ENCODE data around the gene SAMD9. TPM values are rescaled to one million over a fixed set of nuclear protein-coding genes. Genes with fewer than 3 reads are reported as not detected.

Gene SAMD9
- total RNA-seq, 4 donors from 2014 or later, result 2.7 to 5.0 (median 3.6) TPM

GRCh38 chr7:93148144-93148543 is 30.4 kb upstream of the SAMD9 start, which contains the start of gene SAMD9L:
SAMD9L (minus strand) TSS chr7:93148385; CDS start chr7:93135971, 12,414 bp downstream.
- TF ChIP-seq POLR2A (IDR thresholded peaks at IDR 0.05; ENCODE audit: low read depth), result no peak
- TF ChIP-seq, protein P1, sequence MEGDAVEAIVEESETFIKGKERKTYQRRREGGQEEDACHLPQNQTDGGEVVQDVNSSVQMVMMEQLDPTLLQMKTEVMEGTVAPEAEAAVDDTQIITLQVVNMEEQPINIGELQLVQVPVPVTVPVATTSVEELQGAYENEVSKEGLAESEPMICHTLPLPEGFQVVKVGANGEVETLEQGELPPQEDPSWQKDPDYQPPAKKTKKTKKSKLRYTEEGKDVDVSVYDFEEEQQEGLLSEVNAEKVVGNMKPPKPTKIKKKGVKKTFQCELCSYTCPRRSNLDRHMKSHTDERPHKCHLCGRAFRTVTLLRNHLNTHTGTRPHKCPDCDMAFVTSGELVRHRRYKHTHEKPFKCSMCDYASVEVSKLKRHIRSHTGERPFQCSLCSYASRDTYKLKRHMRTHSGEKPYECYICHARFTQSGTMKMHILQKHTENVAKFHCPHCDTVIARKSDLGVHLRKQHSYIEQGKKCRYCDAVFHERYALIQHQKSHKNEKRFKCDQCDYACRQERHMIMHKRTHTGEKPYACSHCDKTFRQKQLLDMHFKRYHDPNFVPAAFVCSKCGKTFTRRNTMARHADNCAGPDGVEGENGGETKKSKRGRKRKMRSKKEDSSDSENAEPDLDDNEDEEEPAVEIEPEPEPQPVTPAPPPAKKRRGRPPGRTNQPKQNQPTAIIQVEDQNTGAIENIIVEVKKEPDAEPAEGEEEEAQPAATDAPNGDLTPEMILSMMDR (IDR thresholded peaks at IDR 0.05), result no peak
- TF ChIP-seq EP300 (IDR thresholded peaks at IDR 0.05), result no peak
- TF ChIP-seq POLR2AphosphoS5 (IDR thresholded peaks at IDR 0.05), result no peak
- intact Hi-C loops (cut with DNase I), result no loop called here
- DNase-seq (ENCODE audit: extremely low spot score), result no peak
- Histone ChIP-seq H3K36me3 (peaks cover 6 to 16% (median 13%) of the 10 kb centered on the region in 4 donors), H3K4me3 (peak within 1 kb of the TSS; percentile 46 to 61 (median 50)), H3K27me3 (no peaks in the 10 kb centered on the region), H3K4me1 (peaks cover 3 to 24% (median 12%) of the 10 kb centered on the region in 4 donors), H3K9me3 (no peaks in the 10 kb centered on the region), H3K27ac (replicated peaks in 1 of 4) (peak within 1 kb of the TSS; percentile 18 to 56 (median 46))
- whole genome bisulfite sequencing, result 47% methylated on average over 2 of the region's 2 CpGs

- Histone ChIP-seq H3K36me3 (peaks cover 6 to 24% (median 20%) of the 10 kb centered on the region in 4 donors), H3K4me3 (peak overlapping the region; percentile 46 to 61 (median 50)), H3K27me3 (no peaks in the 10 kb centered on the region), H3K27ac (replicated peaks in 1 of 4) (peak overlapping the region; percentile 18 to 56 (median 46)), H3K9me3 (no peaks in the 10 kb centered on the region), H3K4me1 (peaks cover 3 to 24% (median 12%) of the 10 kb centered on the region in 4 donors)
- no peak for DNase-seq (ENCODE audit: extremely low spot score)
- TF ChIP-seq, protein P1 (IDR thresholded peaks at IDR 0.05), result no peak
- no peak for TF ChIP-seq POLR2AphosphoS5 (IDR thresholded peaks at IDR 0.05)
- no peak for TF ChIP-seq EP300 (IDR thresholded peaks at IDR 0.05)
- TF ChIP-seq POLR2A (IDR thresholded peaks at IDR 0.05; ENCODE audit: low read depth), result no peak
- intact Hi-C loops (cut with DNase I), result no loop called here
- 21% methylated on average over 3 of the region's 3 CpGs for WGBS
Observed at GRCh38 chr7:93147363-93147762, 29.6 kb upstream of the SAMD9 start.

DNA sequence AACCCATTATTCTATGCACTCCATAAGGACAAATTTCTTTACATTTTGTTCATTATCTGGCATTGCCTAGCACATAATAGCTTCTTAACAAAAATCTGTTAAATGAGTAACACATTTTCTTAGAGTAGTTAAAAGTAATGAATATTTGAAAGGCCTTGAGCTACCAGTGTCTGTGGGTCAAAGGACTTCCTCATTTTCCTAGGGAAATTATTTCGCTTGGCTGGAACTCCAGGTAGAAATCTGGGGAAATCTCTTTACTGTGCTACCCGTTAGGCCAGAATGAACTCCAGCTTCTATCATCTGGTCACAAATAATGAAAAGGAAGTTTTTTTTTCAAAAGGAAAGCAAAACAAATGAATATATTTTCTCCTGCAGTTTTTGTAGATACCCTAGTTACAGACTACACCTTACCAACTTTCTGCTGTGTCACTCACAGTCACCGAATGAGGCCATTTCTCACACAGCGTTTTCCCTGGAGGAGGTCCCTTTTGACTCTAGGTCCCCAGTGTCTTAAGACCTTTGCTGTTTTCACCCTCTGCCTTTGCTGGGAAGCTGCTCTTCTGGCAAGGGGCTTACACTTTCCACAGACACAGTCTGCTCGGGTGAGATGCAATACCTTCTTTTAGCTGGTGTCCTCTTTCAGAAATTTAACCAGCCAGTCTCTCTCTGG is 28.8 kb upstream of the SAMD9 start:
- TF ChIP-seq, protein P1 (IDR thresholded peaks at IDR 0.05), result no peak
- no peak for TF ChIP-seq POLR2AphosphoS5 (IDR thresholded peaks at IDR 0.05)
- TF ChIP-seq EP300 (IDR thresholded peaks at IDR 0.05), result no peak
- TF ChIP-seq POLR2A (IDR thresholded peaks at IDR 0.05; ENCODE audit: low read depth), result no peak
- intact Hi-C loops (cut with DNase I), result no loop called here
- peak overlapping the region; percentile 46 to 61 (median 50) for H3K4me3 ChIP-seq
- H3K36me3 ChIP-seq, result peaks cover 6 to 31% (median 24%) of the 10 kb centered on the region in 4 donors
- H3K4me1 ChIP-seq, result peaks cover 3 to 24% (median 12%) of the 10 kb centered on the region in 4 donors
- 60% methylated on average over 5 of the region's 5 CpGs for whole genome bisulfite sequencing
- no peaks in the 10 kb centered on the region for H3K9me3 ChIP-seq
- peak overlapping the region; percentile 18 to 50 (median 33) for H3K27ac ChIP-seq (replicated peaks in 1 of 4)
- no peak for DNase-seq (ENCODE audit: extremely low spot score)
- no peaks in the 10 kb centered on the region for H3K27me3 ChIP-seq

- Histone ChIP-seq H3K27me3 (no peaks in the 10 kb centered on the region), H3K4me3 (no peak overlapping the region), H3K4me1 (peaks cover 3 to 24% (median 12%) of the 10 kb centered on the region in 4 donors), H3K27ac (replicated peaks in 1 of 4) (peak overlapping the region in 1 of 4 donors; percentile 20), H3K9me3 (no peaks in the 10 kb centered on the region), H3K36me3 (peaks cover 6 to 37% (median 27%) of the 10 kb centered on the region in 4 donors)
- no peak for DNase-seq (ENCODE audit: extremely low spot score)
- TF ChIP-seq POLR2A (IDR thresholded peaks at IDR 0.05; ENCODE audit: low read depth), result no peak
- TF ChIP-seq, protein P1 (IDR thresholded peaks at IDR 0.05), result no peak
- TF ChIP-seq EP300 (IDR thresholded peaks at IDR 0.05), result no peak
- no peak for TF ChIP-seq POLR2AphosphoS5 (IDR thresholded peaks at IDR 0.05)
- WGBS, result 26% methylated on average over 1 of the region's 1 CpG
- intact Hi-C loops (cut with DNase I), result no loop called here
Observed at GRCh38 chr7:93146036-93146435, 28.3 kb upstream of the SAMD9 start.
